ENCODE results near the gene STRBP. TPM values are rescaled to one million over a fixed set of nuclear protein-coding genes. Genes with fewer than 3 reads are reported as not detected.
A peak's percentile ranks its signal among the peaks of the same experiment; 100 is the strongest.

The STRBP gene
- total RNA-seq, 1 experiment from 2014 or later: 74.0 TPM

GRCh38 chr9:123287639-123288038 is 19.3 kb upstream of the STRBP start:
- Histone ChIP-seq H3K14ac (ENCODE audit: insufficient read depth, low read length) (no peak overlapping the region), H2AFZ (ENCODE audit: low read length) (peak overlapping the region; percentile 25), H3K18ac (ENCODE audit: insufficient read length, low read depth, low read length) (no peak overlapping the region), H3K79me1 (ENCODE audit: insufficient read depth, low read depth, low read length, poor library complexity, severe bottlenecking) (no peaks in the 10 kb centered on the region), H3K79me2 (ENCODE audit: insufficient read depth, low read length) (no peaks in the 10 kb centered on the region), H3T11ph (ENCODE audit: low read length) (no peak overlapping the region), H2BK120ac (ENCODE audit: low read depth, low read length, poor library complexity, severe bottlenecking) (no peak overlapping the region), H3K9me3 (ENCODE audit: control insufficient read depth, low read depth, low read length) (no peaks in the 10 kb centered on the region), H4K5ac (ENCODE audit: insufficient read length, low read depth, low read length) (no peak overlapping the region), H4K8ac (replicated peaks; ENCODE audit: insufficient read length, low read depth, low read length) (no peak overlapping the region), H3K9ac (ENCODE audit: extremely low read depth, insufficient read length, low read length) (no peak overlapping the region), H3K4me1 (ENCODE audit: insufficient read depth, low read length) (no peaks in the 10 kb centered on the region), H2BK20ac (ENCODE audit: low read depth, low read length, poor library complexity, severe bottlenecking) (no peak overlapping the region), H2AK5ac (ENCODE audit: insufficient read length, low read length) (no peak overlapping the region), H3K27me3 (ENCODE audit: insufficient read depth, low read length) (no peaks in the 10 kb centered on the region), H3K23me2 (ENCODE audit: insufficient read length, low read depth, low read length, poor library complexity, severe bottlenecking) (no peaks in the 10 kb centered on the region), H4K20me1 (ENCODE audit: control insufficient read depth, insufficient read depth, insufficient read length) (no peaks in the 10 kb centered on the region), H3K23ac (ENCODE audit: insufficient read length, low read depth, low read length) (no peak overlapping the region), H3K4me2 (ENCODE audit: insufficient read depth, insufficient read length, low read length) (no peak overlapping the region), H4K91ac (ENCODE audit: insufficient read length, low read depth, low read length) (no peak overlapping the region), H3K4ac (ENCODE audit: low read depth, low read length) (no peak overlapping the region), H2BK5ac (ENCODE audit: insufficient read length, low read length) (no peak overlapping the region), H3K56ac (ENCODE audit: insufficient read length, low read depth, low read length) (no peak overlapping the region), H2BK15ac (ENCODE audit: low read depth, low read length) (no peak overlapping the region), H2BK12ac (ENCODE audit: insufficient read length, low read depth, low read length) (no peak overlapping the region), H3K27ac (ENCODE audit: insufficient read length, low read depth, low read length) (no peak overlapping the region)
- TF ChIP-seq CTCF (conservative IDR thresholded peaks at IDR 0.05): no peak
- no CpG with 5 or more reads among the region's 3 CpGs for WGBS (ENCODE audit: extremely low coverage, insufficient read length, low lambda C conversion rate)
- Mint-ChIP-seq H3K27me3 (ENCODE audit: low read depth) (no peaks in the 10 kb centered on the region; the same call in 1 of the 2 replicates), H3K27ac (no peak overlapping the region), H3K4me1 (peaks cover 5 to 7% of the 10 kb centered on the region in 2 experiments; a peak in 3 of 4 replicates), H3K36me3 (ENCODE audit: insufficient read depth in 1 of 3, low read depth in 3 of 3) (no peaks in the 10 kb centered on the region), H3K9me3 (no peaks in the 10 kb centered on the region), H3K4me3 (no peak overlapping the region)
- DNase-seq: no peak
